ENCODE measurements around the gene MRPL36.
A peak's percentile ranks its signal among the peaks of the same experiment; 100 is the strongest.
"Not testable (repeated sequence)": the region's sequence is repeated elsewhere in the genome, so short reads cannot be mapped to it uniquely, and the experiment has no call there.

MRPL36 gene

GRCh38 chr5:1799602-1800471, at the start of gene MRPL36:
Gene MRPL36, minus strand, starts transcription at chr5:1799837. Its CDS starts 902 bp downstream, at chr5:1798935.
- Histone ChIP-seq H3K4me1 (ENCODE audit: control insufficient read depth in 1 of 2, insufficient read depth in 2 of 2, low read length in 2 of 2) (peaks cover 19 to 30% of the 10 kb centered on the region in 2 donors), H3K9me3 (ENCODE audit: control insufficient read depth in 1 of 2, low read length in 2 of 2) (no peaks in the 10 kb centered on the region), H3K27ac (ENCODE audit: low read depth, low read length) (peak within 1 kb of the TSS; percentile 73), H3K9ac (ENCODE audit: low read depth in 1 of 2, low read length in 2 of 2) (peak within 1 kb of the TSS; percentile 90 to 92), H3K36me3 (ENCODE audit: control insufficient read depth in 1 of 2, insufficient read depth in 2 of 2, low read length in 2 of 2) (peaks cover 11 to 43% of the 10 kb centered on the region in 2 donors), H3K4me3 (ENCODE audit: low read depth in 1 of 2, low read length in 2 of 2) (peak within 1 kb of the TSS; percentile 79 to 95), H3K27me3 (ENCODE audit: control insufficient read depth in 1 of 2, insufficient read depth in 2 of 2, low read length in 2 of 2) (no peaks in the 10 kb centered on the region)

- H3K9ac ChIP-seq (ENCODE audit: low read depth in 1 of 2, low read length in 2 of 2), result no peak overlapping the region
- no peak overlapping the region for H3K4me3 ChIP-seq (ENCODE audit: low read depth in 1 of 2, low read length in 2 of 2)
- H3K9me3 ChIP-seq (ENCODE audit: control insufficient read depth in 1 of 2, low read length in 2 of 2), result no peaks in the 10 kb centered on the region
- H3K27me3 ChIP-seq (ENCODE audit: control insufficient read depth in 1 of 2, insufficient read depth in 2 of 2, low read length in 2 of 2), result peaks cover 44 to 53% of the 10 kb centered on the region in 2 donors
- no peaks in the 10 kb centered on the region for H3K4me1 ChIP-seq (ENCODE audit: control insufficient read depth in 1 of 2, insufficient read depth in 2 of 2, low read length in 2 of 2)
- H3K36me3 ChIP-seq (ENCODE audit: control insufficient read depth in 1 of 2, insufficient read depth in 2 of 2, low read length in 2 of 2), result no peaks in the 10 kb centered on the region
- no peak overlapping the region for H3K27ac ChIP-seq (ENCODE audit: low read depth, low read length)
Observed at GRCh38 chr5:1847611-1848010, 48.0 kb upstream of the MRPL36 start.

DNA sequence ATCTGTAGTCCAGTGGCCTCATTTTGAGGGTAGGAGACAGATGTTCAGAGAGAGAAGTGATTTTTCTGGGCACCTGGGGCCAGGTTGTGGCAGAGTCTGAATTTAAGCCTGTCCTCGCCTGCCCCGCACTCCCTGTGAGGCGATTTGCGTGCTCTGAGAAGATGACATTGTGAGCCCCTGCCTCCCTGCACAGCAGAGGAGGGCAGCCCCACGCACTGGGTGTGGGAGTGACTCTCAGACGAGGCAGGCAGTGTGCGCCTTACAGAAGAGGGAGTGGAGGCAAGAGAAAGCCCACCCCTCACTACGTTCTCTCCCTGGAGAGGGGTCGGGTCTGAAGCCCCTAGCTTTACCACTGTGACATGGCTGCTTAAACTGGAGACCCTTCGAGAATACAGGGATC, 47.4 kb upstream of the MRPL36 start:
- no peaks in the 10 kb centered on the region for H3K9me3 ChIP-seq (ENCODE audit: control insufficient read depth in 1 of 2, low read length in 2 of 2)
- no peak overlapping the region for H3K9ac ChIP-seq (ENCODE audit: low read depth in 1 of 2, low read length in 2 of 2)
- peaks cover 40 to 50% of the 10 kb centered on the region in 2 donors for H3K27me3 ChIP-seq (ENCODE audit: control insufficient read depth in 1 of 2, insufficient read depth in 2 of 2, low read length in 2 of 2)
- H3K27ac ChIP-seq (ENCODE audit: low read depth, low read length), result no peak overlapping the region
- H3K4me3 ChIP-seq (ENCODE audit: low read depth in 1 of 2, low read length in 2 of 2), result no peak overlapping the region
- no peaks in the 10 kb centered on the region for H3K36me3 ChIP-seq (ENCODE audit: control insufficient read depth in 1 of 2, insufficient read depth in 2 of 2, low read length in 2 of 2)
- peaks cover 0 to 4% of the 10 kb centered on the region in 2 donors for H3K4me1 ChIP-seq (ENCODE audit: control insufficient read depth in 1 of 2, insufficient read depth in 2 of 2, low read length in 2 of 2)

DNA sequence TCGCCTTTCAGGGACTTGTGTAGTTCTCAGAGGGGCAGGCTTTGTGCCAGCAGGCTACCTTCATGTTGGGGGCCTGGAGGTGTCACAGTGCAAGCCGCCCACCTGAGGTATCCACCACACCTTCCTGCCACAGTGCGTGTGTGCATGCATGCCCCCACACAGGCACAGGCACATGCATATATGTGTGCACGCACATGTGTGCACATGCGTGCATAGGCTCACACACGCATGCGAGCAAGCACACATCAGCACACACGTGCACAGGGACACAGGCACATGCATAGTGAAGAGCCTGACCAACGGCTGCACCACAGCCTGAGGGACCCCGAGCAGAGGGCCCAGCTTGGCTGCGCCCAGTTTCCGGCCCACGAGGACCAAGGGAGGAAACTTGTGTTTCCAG, 46.9 kb upstream of the MRPL36 start:
- no peak overlapping the region for H3K4me3 ChIP-seq (ENCODE audit: low read depth in 1 of 2, low read length in 2 of 2)
- H3K27me3 ChIP-seq (ENCODE audit: control insufficient read depth in 1 of 2, insufficient read depth in 2 of 2, low read length in 2 of 2), result peaks cover 37 to 46% of the 10 kb centered on the region in 2 donors
- H3K27ac ChIP-seq (ENCODE audit: low read depth, low read length), result no peak overlapping the region
- H3K9ac ChIP-seq (ENCODE audit: low read depth in 1 of 2, low read length in 2 of 2), result no peak overlapping the region
- no peaks in the 10 kb centered on the region for H3K36me3 ChIP-seq (ENCODE audit: control insufficient read depth in 1 of 2, insufficient read depth in 2 of 2, low read length in 2 of 2)
- H3K4me1 ChIP-seq (ENCODE audit: control insufficient read depth in 1 of 2, insufficient read depth in 2 of 2, low read length in 2 of 2), result peaks cover 0 to 6% of the 10 kb centered on the region in 2 donors
- H3K9me3 ChIP-seq (ENCODE audit: control insufficient read depth in 1 of 2, low read length in 2 of 2), result no peaks in the 10 kb centered on the region

GRCh38 chr5:1845696-1846095, 46.1 kb upstream of the MRPL36 start:
- H3K36me3 ChIP-seq (ENCODE audit: control insufficient read depth in 1 of 2, insufficient read depth in 2 of 2, low read length in 2 of 2), result no peaks in the 10 kb centered on the region
- no peak overlapping the region for H3K27ac ChIP-seq (ENCODE audit: low read depth, low read length)
- H3K4me3 ChIP-seq (ENCODE audit: low read depth in 1 of 2, low read length in 2 of 2), result no peak overlapping the region
- H3K9ac ChIP-seq (ENCODE audit: low read depth in 1 of 2, low read length in 2 of 2), result no peak overlapping the region
- no peaks in the 10 kb centered on the region for H3K9me3 ChIP-seq (ENCODE audit: control insufficient read depth in 1 of 2, low read length in 2 of 2)
- H3K4me1 ChIP-seq (ENCODE audit: control insufficient read depth in 1 of 2, insufficient read depth in 2 of 2, low read length in 2 of 2), result peaks cover 0 to 6% of the 10 kb centered on the region in 2 donors
- H3K27me3 ChIP-seq (ENCODE audit: control insufficient read depth in 1 of 2, insufficient read depth in 2 of 2, low read length in 2 of 2), result peaks cover 41 to 46% of the 10 kb centered on the region in 2 donors

- no peaks in the 10 kb centered on the region for H3K36me3 ChIP-seq (ENCODE audit: control insufficient read depth in 1 of 2, insufficient read depth in 2 of 2, low read length in 2 of 2)
- no peaks in the 10 kb centered on the region for H3K9me3 ChIP-seq (ENCODE audit: control insufficient read depth in 1 of 2, low read length in 2 of 2)
- no peak overlapping the region for H3K27ac ChIP-seq (ENCODE audit: low read depth, low read length)
- peaks cover 41 to 47% of the 10 kb centered on the region in 2 donors for H3K27me3 ChIP-seq (ENCODE audit: control insufficient read depth in 1 of 2, insufficient read depth in 2 of 2, low read length in 2 of 2)
- no peak overlapping the region for H3K4me3 ChIP-seq (ENCODE audit: low read depth in 1 of 2, low read length in 2 of 2)
- H3K9ac ChIP-seq (ENCODE audit: low read depth in 1 of 2, low read length in 2 of 2), result no peak overlapping the region
- H3K4me1 ChIP-seq (ENCODE audit: control insufficient read depth in 1 of 2, insufficient read depth in 2 of 2, low read length in 2 of 2), result peaks cover 0 to 6% of the 10 kb centered on the region in 2 donors
Observed at GRCh38 chr5:1844708-1845436, 45.2 kb upstream of the MRPL36 start.

GRCh38 chr5:1843761-1844160, 44.1 kb upstream of the MRPL36 start:
- not testable (repeated sequence) for H3K4me3 ChIP-seq (ENCODE audit: low read depth in 1 of 2, low read length in 2 of 2); H3K9ac ChIP-seq (ENCODE audit: low read depth in 1 of 2, low read length in 2 of 2); H3K36me3 ChIP-seq (ENCODE audit: control insufficient read depth in 1 of 2, insufficient read depth in 2 of 2, low read length in 2 of 2); H3K9me3 ChIP-seq (ENCODE audit: control insufficient read depth in 1 of 2, low read length in 2 of 2); H3K4me1 ChIP-seq (ENCODE audit: control insufficient read depth in 1 of 2, insufficient read depth in 2 of 2, low read length in 2 of 2); H3K27ac ChIP-seq (ENCODE audit: low read depth, low read length)
- peaks cover 40 to 46% of the 10 kb centered on the region in 2 donors for H3K27me3 ChIP-seq (ENCODE audit: control insufficient read depth in 1 of 2, insufficient read depth in 2 of 2, low read length in 2 of 2)

DNA sequence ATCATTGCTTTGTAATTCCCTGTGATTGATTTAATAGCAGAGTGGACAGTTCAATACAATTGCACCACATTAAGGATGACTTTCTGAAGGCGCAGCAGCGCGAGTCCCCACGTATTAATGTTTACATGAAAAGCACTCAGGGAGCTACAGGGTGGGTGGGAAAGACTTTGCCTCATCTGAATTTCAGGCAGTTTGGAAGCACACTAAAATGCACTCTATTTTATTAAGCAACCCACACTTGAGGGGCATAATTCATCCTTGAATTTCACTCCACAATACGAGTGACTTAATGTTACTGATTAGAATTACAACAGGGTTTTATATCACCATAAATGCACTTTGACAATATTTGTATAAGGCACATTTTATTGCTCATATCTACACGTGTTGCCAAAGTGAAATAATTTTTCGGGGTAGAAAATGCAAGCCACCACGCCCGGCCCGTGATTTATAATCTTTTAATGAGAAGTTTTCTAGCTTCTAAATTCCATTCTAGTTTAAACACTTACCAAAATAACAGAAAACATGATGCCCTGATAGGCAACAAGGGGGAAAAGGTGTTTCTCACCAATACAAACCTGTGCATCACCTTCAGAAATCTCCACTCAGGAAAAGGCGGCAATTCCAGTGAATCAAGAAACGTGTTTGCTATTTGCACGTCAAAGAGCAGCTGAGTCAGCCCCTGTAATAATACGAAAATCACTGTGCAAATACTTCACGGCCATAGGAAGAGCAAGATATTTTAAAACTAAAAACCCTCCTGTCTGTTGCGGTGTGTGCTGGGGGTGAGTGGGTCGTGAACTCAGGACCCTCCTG, 42.6 kb upstream of the MRPL36 start:
- Histone ChIP-seq H3K27ac (ENCODE audit: low read depth, low read length) (no peak overlapping the region), H3K36me3 (ENCODE audit: control insufficient read depth in 1 of 2, insufficient read depth in 2 of 2, low read length in 2 of 2) (no peaks in the 10 kb centered on the region), H3K9me3 (ENCODE audit: control insufficient read depth in 1 of 2, low read length in 2 of 2) (no peaks in the 10 kb centered on the region), H3K4me1 (ENCODE audit: control insufficient read depth in 1 of 2, insufficient read depth in 2 of 2, low read length in 2 of 2) (peaks cover 0 to 6% of the 10 kb centered on the region in 2 donors), H3K4me3 (ENCODE audit: low read depth in 1 of 2, low read length in 2 of 2) (no peak overlapping the region), H3K9ac (ENCODE audit: low read depth in 1 of 2, low read length in 2 of 2) (no peak overlapping the region), H3K27me3 (ENCODE audit: control insufficient read depth in 1 of 2, insufficient read depth in 2 of 2, low read length in 2 of 2) (peaks cover 43 to 45% of the 10 kb centered on the region in 2 donors)

DNA sequence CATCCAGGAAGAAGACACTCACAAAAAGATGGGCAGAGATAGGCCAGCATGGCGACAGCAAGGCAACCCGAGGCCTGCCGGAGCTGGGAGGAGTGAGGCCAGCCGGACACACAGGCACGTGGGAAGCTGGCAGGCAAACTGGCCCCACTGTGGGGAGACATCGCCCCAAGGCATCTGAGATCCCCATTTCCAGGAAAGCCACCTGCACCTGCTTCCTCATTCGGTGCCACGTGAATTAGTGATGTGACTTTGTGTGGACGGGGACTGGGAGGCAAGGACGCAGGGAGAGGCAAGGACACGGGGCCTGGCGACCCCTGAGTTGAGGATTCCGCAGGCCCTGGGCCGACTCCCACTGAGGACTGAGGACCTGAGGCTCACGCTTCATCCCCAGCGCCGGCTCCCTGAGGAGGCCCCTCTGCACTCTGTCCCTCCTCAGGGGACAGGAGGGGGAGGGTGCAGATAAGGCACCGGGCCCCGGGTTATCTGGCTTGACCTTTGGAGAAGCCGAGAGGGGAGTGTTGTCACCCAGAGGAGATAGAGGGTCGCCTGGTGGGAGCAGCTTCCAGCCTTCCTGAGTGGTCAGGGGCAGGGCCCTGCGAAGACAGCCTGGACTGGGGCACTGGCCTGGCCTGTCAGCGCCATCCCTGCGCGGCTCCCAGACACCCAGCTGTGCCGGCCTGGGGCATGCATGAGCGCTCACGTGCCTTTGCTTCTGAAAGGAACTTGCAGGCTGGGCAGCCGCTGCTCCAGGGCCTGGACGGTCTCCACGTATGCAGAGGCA, 41.3 kb upstream of the MRPL36 start:
- Histone ChIP-seq H3K4me3 (ENCODE audit: low read depth in 1 of 2, low read length in 2 of 2) (no peak overlapping the region), H3K9ac (ENCODE audit: low read depth in 1 of 2, low read length in 2 of 2) (no peak overlapping the region), H3K9me3 (ENCODE audit: control insufficient read depth in 1 of 2, low read length in 2 of 2) (no peaks in the 10 kb centered on the region), H3K36me3 (ENCODE audit: control insufficient read depth in 1 of 2, insufficient read depth in 2 of 2, low read length in 2 of 2) (no peaks in the 10 kb centered on the region), H3K27me3 (ENCODE audit: control insufficient read depth in 1 of 2, insufficient read depth in 2 of 2, low read length in 2 of 2) (peaks cover 47% of the 10 kb centered on the region in 2 donors), H3K4me1 (ENCODE audit: control insufficient read depth in 1 of 2, insufficient read depth in 2 of 2, low read length in 2 of 2) (peaks cover 0 to 6% of the 10 kb centered on the region in 2 donors), H3K27ac (ENCODE audit: low read depth, low read length) (no peak overlapping the region)

All from duodenal mucosa (tissue), 2 donors.